ENCODE measurements around the gene ASF1A. TPM values are rescaled to one million over a fixed set of nuclear protein-coding genes. Genes with fewer than 3 reads are reported as not detected.

Gene ASF1A
- total and polyA plus RNA-seq, 9 of the 15 experiments (the other 6 are each of a cell fraction or from before 2014, with no cell fraction given), result 31.5 to 45.3 (median 34.8) TPM

- Histone ChIP-seq H3K9me1 (ENCODE audit: control insufficient read depth, insufficient read depth, low read length) (no peaks in the 10 kb centered on the region), H3K4me1 (replicated peaks in 1 of 2; ENCODE audit: control insufficient read depth in 2 of 2, insufficient read depth in 2 of 2, low read length in 2 of 2) (no peaks in the 10 kb centered on the region), H4K20me1 (replicated peaks; ENCODE audit: control insufficient read depth, insufficient read depth, low read length) (no peaks in the 10 kb centered on the region), H3K9ac (ENCODE audit: insufficient read depth in 1 of 2, low read depth in 2 of 2, low read length in 2 of 2) (no peak overlapping the region), H2AFZ (ENCODE audit: low read depth, low read length) (no peak overlapping the region), H3K27ac (ENCODE audit: extremely low read depth, low read depth, low read length) (no peak overlapping the region), H3K9me3 (replicated peaks; ENCODE audit: control insufficient read depth, insufficient read depth, low read depth, low read length) (no peaks in the 10 kb centered on the region), H3K4me3 (no peak overlapping the region), H3K4me2 (ENCODE audit: insufficient read depth, low read length) (no peak overlapping the region), H3K79me2 (ENCODE audit: control insufficient read depth, insufficient read depth, low read length) (no peaks in the 10 kb centered on the region), H3K36me3 (ENCODE audit: control insufficient read depth, insufficient read depth, low read length) (no peaks in the 10 kb centered on the region), H3K27me3 (ENCODE audit: control insufficient read depth in 2 of 2, insufficient read depth in 2 of 2, low read length in 2 of 2) (no peaks in the 10 kb centered on the region)
- no peak for DNase-seq (ENCODE audit: extremely low read depth in 1 of 4, low spot score in 3 of 4)
- no TSS peak for BruUV-seq (replicated peaks)
- CTCF ChIA-PET (ENCODE audit: low intra/inter-chr PET ratio), result no interaction called here
- in situ Hi-C loops (cut with MboI), result no loop called here
- 76% methylated on average over 3 of the region's 3 CpGs for WGBS (ENCODE audit: insufficient coverage, low coverage, missing lambda C conversion rate)
- ATAC-seq, result no peak
- TF ChIP-seq TAF7 (tag; IDR thresholded peaks at IDR 0.05) (no peak), HDGF (IDR thresholded peaks at IDR 0.05) (no peak), STAT5B (CRISPR knock-in tag; IDR thresholded peaks at IDR 0.05) (no peak), NCOA6 (IDR thresholded peaks at IDR 0.05) (no peak), ELK1 (CRISPR knock-in tag; IDR thresholded peaks at IDR 0.05) (no peak), SIN3B (IDR thresholded peaks at IDR 0.05; ENCODE audit: low read depth) (no peak), XRCC4 (IDR thresholded peaks at IDR 0.05; ENCODE audit: extremely low read depth, insufficient read depth, insufficient read length) (no peak), HIVEP1 (CRISPR knock-in tag; IDR thresholded peaks at IDR 0.05) (no peak), BHLHE40 (IDR thresholded peaks at IDR 0.05; ENCODE audit: low read length) (no peak), TCFL5 (CRISPR knock-in tag; conservative IDR thresholded peaks at IDR 0.05) (no peak), NR4A1 (CRISPR knock-in tag; IDR thresholded peaks at IDR 0.05) (no peak), NR4A1 (tag; IDR thresholded peaks at IDR 0.05) (no peak), GABPB1 (CRISPR knock-in tag; IDR thresholded peaks at IDR 0.05) (no peak), CBX1 (IDR thresholded peaks at IDR 0.05; ENCODE audit: low read depth) (no peak), POLR2AphosphoS2 (IDR thresholded peaks at IDR 0.05; ENCODE audit: low read length) (no peak), CREB1 (IDR thresholded peaks at IDR 0.05) (no peak), CREB1 (CRISPR knock-in tag; IDR thresholded peaks at IDR 0.05) (no peak), ZNF584 (CRISPR knock-in tag; IDR thresholded peaks at IDR 0.05; ENCODE audit: low read depth) (no peak), ZNF239 (CRISPR knock-in tag; IDR thresholded peaks at IDR 0.05) (no peak), ZNF431 (CRISPR knock-in tag; IDR thresholded peaks at IDR 0.05) (no peak), MCM7 (IDR thresholded peaks at IDR 0.05) (no peak), HMGN3 (IDR thresholded peaks at IDR 0.05; ENCODE audit: borderline replicate concordance, extremely low read depth, insufficient read length, low read depth, low read length) (no peak)
- intact Hi-C loops (cut with micrococcal nuclease), result no loop called here
- POLR2A ChIA-PET, result interaction anchor here (0.7 to 1.7 kb wide), 2 partner anchors 9 to 20 kb away, joined by 3 to 4 read pairs; no protein-coding TSS in a partner anchor
- no peak for FAIRE-seq
Measured at GRCh38 chr6:118844915-118845314, 49.0 kb upstream of the ASF1A start.
